GM03348 (cell line): ENCODE measurements around the gene AMELX.

ENCODE experiments used
- DNase-seq: peaks from one replicate; pipeline ENCODE4 v3.0.0; 2012; ENCODE audit warnings: low spot score

The AMELX gene

GRCh38 chrX:11309220-11309619, 16.0 kb downstream of the AMELX start:
- peak; percentile 6 for DNase-seq

- no peak for DNase-seq
Measured at GRCh38 chrX:11311706-11312105, 18.5 kb downstream of the AMELX start.

DNA sequence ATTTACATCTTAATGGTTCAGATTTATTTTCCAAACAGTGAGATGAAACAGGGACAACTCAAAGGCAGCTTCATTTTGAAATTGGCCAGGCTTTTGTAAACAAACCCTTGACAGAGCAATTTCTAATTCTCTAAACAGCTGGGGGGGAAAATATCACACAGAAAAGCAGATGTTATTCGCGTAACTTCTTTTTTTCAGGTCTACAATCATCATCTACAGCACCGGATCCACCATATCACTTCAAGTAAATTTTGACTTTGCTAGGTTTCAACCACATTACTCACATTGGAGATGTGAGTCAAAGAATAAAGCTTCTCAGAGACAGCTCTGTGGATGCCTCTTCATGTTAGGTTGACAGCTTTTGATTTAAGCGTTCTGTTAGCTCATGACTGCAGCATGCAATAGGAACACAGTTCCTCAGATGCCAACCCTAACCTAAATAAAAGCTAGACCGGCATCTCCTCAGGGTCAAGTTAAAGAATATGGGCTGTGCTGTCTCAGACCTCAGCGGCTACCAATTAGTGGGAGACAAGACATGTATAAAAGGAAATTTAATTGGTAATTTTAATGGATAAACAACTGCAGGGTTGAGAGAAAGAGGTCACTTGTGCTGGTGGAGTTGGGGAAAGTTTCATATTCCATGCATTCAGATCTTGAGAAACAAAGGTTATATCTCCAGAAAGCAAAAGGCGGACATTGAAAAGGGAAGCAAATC, 26.8 kb downstream of the AMELX start:
- no peak for DNase-seq

DNA sequence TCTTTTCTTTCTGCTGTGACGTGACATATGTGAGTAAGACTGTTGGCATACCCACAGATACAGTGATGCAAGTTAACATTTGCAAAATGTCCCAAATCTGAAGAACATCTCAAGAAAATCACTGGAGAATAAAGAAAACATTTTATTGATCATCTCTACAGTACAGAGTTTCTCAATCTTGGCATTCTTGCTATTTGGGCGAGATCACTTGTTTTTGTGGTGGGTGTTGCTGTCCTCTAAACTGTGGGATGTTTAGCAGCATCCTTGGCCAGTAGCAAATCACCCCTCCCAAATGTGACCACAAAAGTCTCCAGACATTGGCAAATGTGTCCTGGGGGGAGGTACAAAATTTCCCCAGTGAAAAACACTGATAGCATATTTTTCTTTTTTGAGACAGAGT, 28.8 kb downstream of the AMELX start:
- no peak for DNase-seq

- DNase-seq: no peak
Measured at GRCh38 chrX:11328134-11328533, 34.9 kb downstream of the AMELX start.

DNA sequence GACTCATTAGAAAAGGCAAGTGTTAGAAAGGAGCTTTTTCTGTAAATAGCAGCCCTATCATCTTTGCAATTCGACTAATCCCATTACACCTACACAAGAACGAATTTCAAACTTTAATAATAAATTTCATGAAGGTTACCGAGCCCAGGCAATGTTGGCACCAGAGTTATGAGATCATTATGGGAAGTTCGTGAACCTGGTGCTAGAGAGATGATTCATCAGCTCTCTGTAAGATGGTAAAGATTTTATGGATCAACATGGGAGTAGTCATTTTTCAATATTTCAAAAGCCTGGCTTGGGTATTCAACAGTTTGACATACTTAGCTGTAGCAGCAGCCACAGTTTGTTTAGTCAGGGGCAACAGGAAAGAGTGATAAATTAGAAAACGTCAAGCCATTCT, 35.8 kb downstream of the AMELX start:
- no peak for DNase-seq

- no peak for DNase-seq
Measured at GRCh38 chrX:11331788-11332187, 38.6 kb downstream of the AMELX start.

GRCh38 chrX:11334165-11334564, 41.0 kb downstream of the AMELX start:
- no peak for DNase-seq

- no peak for DNase-seq
Measured at GRCh38 chrX:11336201-11336600, 43.0 kb downstream of the AMELX start.

DNA sequence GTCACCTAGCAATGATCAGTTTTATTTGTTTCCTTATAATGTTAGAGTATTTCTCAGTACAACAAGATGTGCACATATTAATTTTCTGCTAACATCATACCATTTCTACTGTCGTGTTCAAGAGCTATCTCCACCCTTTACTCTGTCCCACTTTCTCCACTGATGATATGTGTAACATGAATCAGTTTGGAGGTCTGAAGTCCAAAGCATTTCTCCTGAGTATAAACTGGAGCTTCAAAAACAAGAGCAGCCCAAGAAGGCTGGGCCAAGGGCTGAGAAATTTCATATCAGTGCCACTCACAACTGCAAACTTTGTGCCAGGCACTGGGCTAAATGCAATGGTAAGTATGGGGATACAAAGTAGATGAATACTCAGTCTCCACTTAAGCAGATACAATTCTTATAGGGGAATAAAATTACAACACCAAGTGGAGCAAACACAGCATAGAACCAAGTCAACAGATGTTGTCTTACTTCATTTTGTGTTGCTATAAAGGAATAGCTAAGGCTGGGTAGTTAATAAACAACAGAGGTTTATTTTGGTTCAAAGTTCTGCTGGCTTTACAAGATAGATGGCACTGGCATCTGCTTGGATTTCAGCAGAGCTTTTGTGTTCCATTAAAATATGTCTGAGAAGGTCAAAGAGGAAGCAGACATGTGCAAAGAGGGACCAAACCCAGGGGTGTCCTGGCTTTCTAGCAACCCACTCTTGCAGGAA, 44.2 kb downstream of the AMELX start:
- no peak for DNase-seq

GRCh38 chrX:11341274-11342201, 48.3 kb downstream of the AMELX start:
- peak; percentile 45 for DNase-seq

GRCh38 chrX:11342673-11343072, 49.5 kb downstream of the AMELX start:
- DNase-seq: no peak

GRCh38 chrX:11346121-11346682, 53.0 kb downstream of the AMELX start:
- no peak for DNase-seq

GRCh38 chrX:11347300-11347699, 54.1 kb downstream of the AMELX start:
- DNase-seq: no peak

GRCh38 chrX:11349020-11349419, 55.8 kb downstream of the AMELX start:
- DNase-seq: no peak

DNA sequence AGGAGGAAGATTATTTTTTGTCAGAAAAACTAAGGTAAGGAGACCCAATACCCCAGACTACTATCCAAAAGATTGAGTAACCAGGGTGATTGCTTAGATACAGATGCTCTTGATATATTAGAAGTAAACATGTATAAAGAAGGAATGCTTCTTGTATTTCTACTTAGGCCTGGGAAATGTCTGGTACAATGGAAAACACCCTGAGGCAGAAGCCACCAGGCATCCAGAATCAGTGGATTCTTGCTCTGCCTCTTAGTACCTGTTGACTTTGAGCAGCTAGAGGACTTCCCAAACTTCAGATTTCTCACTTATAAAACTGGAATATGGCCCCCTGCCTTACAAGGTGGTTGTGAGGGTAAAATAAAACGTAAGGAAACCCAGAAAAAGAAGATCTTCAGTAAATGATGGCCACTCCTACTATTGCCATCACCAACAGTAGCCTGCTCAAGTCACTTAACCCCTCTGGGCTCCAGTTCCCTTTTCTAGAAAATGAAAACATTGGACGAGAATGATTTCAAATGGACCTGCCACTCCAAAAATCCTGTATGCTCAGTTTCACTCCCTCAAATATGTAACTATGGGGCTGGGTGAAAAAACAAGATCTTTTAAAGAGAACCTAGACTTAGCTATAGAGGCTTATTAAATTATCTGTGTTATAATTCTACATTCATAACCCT, 56.6 kb downstream of the AMELX start:
- DNase-seq: no peak
